MM.1S (cell line): ENCODE measurements around the gene MIOX.

Experiments used
- DNase-seq: peaks from one replicate; pipeline ENCODE4 v3.0.0-alpha.2; 2015
- H2AFZ ChIP-seq: fragments of 300-600 bp; sonication (generic); 2 replicates; pipeline ENCODE4 v1.6.0; 2016; ENCODE audit warnings: antibody characterized with exemption, low read length
- H3F3A ChIP-seq: fragments of 300-600 bp; sonication (generic); 2 replicates; pipeline ENCODE4 v1.6.1; 2016; ENCODE audit warnings: mild to moderate bottlenecking, antibody characterized with exemption, low read length, moderate library complexity, mixed read lengths; ENCODE audit not compliant: insufficient read depth
- H3K27ac ChIP-seq: fragments of 300-600 bp; sonication (generic); 2 replicates; pipeline ENCODE4 v1.5.1; 2016; ENCODE audit warnings: mild to moderate bottlenecking, low read length
- H3K27me3 ChIP-seq: fragments of 300-600 bp; sonication (generic); replicated peaks from 2 replicates; pipeline ENCODE4 v1.6.0; 2016; ENCODE audit warnings: low read length; ENCODE audit not compliant: insufficient read depth
- H3K36me3 ChIP-seq: fragments of 300-600 bp; sonication (generic); replicated peaks from 2 replicates; pipeline ENCODE4 v1.6.1; 2016; ENCODE audit warnings: mild to moderate bottlenecking, low read length, mixed read lengths; ENCODE audit not compliant: insufficient read depth
- H3K4me1 ChIP-seq: fragments of 300-600 bp; sonication (generic); 2 replicates; pipeline ENCODE4 v1.6.1; 2016; ENCODE audit warnings: low read length, mixed read lengths
- H3K4me2 ChIP-seq: fragments of 300-600 bp; sonication (generic); 2 replicates; pipeline ENCODE4 v1.6.0; 2016; ENCODE audit warnings: low read depth, low read length
- H3K4me3 ChIP-seq: fragments of 300-600 bp; sonication (generic); 2 replicates; pipeline ENCODE4 v1.5.1; 2016; ENCODE audit warnings: low read length, mixed read lengths
- H3K79me2 ChIP-seq: fragments of 300-600 bp; sonication (generic); 2 replicates; pipeline ENCODE4 v1.6.1; 2016; ENCODE audit warnings: mixed run types, low read length, mixed read lengths
- H3K9ac ChIP-seq: fragments of 300-600 bp; sonication (generic); 2 replicates; pipeline ENCODE4 v1.6.1; 2016; ENCODE audit warnings: low read length, mixed read lengths
- H3K9me2 ChIP-seq: fragments of 300-600 bp; sonication (generic); replicated peaks from 2 replicates; pipeline ENCODE4 v1.6.1; 2016; ENCODE audit warnings: mild to moderate bottlenecking, low read length, mixed read lengths; ENCODE audit not compliant: insufficient read depth
- H3K9me3 ChIP-seq: fragments of 300-600 bp; sonication (generic); replicated peaks from 2 replicates; pipeline ENCODE4 v1.6.1; 2016; ENCODE audit warnings: mild to moderate bottlenecking, low read length, mixed read lengths; ENCODE audit not compliant: insufficient read depth
- H4K20me1 ChIP-seq: fragments of 300-600 bp; sonication (generic); 2 replicates; pipeline ENCODE4 v1.6.1; 2016; ENCODE audit warnings: mild to moderate bottlenecking, low read length, moderate library complexity, mixed read lengths; ENCODE audit not compliant: insufficient read depth
- EZH2 ChIP-seq: fragments of 300-600 bp; sonication (generic); optimal IDR thresholded peaks from 2 replicates; pipeline ENCODE3; 2017; ENCODE audit warnings: low read depth, mild to moderate bottlenecking, antibody characterized with exemption, low read length, mixed read lengths
- EZH2phosphoT487 ChIP-seq: fragments of 300-600 bp; sonication (generic); IDR thresholded peaks from 2 replicates; pipeline ENCODE4 v1.6.1; 2018; ENCODE audit warnings: antibody characterized with exemption, low read length
- TF ChIP-seq, protein P1 (sequence below): fragments of 300-600 bp; sonication (generic); IDR thresholded peaks from 2 replicates; pipeline ENCODE4 v1.5.1; 2016; ENCODE audit warnings: antibody characterized with exemption, low read length, mixed read lengths

Gene MIOX

DNA sequence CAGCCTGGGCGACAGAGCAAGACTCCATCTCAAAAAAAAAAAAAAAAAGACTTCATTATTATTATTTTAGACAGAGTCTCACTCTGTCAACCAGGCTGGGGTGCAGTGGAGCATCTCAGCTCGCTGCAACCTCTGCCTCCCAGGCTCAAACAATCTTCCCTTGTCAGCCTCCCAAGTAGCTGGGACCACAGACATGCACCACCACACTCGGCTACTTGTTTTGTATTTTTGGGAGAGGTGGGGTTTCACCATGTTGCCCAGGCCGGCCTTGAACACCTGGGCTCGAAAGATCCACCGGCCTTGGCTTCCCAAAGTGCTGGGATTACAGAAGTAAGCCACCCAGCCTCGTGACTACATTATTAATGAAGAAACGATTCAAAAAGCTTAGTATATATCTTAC, 48.5 kb downstream of the MIOX start:
- Histone ChIP-seq H3K4me3 (no peak overlapping the region), H2AFZ (no peak overlapping the region), H3K9me2 (no peaks in the 10 kb centered on the region), H3F3A (peaks cover 38% of the 10 kb centered on the region), H3K36me3 (no peaks in the 10 kb centered on the region), H3K27ac (no peak overlapping the region), H3K9me3 (no peaks in the 10 kb centered on the region), H3K79me2 (no peaks in the 10 kb centered on the region), H3K4me1 (peaks cover 51% of the 10 kb centered on the region), H3K4me2 (no peak overlapping the region), H4K20me1 (no peaks in the 10 kb centered on the region), H3K9ac (no peak overlapping the region), H3K27me3 (peaks cover 9% of the 10 kb centered on the region; the same call in 1 of the 2 replicates)
- TF ChIP-seq, protein P1, sequence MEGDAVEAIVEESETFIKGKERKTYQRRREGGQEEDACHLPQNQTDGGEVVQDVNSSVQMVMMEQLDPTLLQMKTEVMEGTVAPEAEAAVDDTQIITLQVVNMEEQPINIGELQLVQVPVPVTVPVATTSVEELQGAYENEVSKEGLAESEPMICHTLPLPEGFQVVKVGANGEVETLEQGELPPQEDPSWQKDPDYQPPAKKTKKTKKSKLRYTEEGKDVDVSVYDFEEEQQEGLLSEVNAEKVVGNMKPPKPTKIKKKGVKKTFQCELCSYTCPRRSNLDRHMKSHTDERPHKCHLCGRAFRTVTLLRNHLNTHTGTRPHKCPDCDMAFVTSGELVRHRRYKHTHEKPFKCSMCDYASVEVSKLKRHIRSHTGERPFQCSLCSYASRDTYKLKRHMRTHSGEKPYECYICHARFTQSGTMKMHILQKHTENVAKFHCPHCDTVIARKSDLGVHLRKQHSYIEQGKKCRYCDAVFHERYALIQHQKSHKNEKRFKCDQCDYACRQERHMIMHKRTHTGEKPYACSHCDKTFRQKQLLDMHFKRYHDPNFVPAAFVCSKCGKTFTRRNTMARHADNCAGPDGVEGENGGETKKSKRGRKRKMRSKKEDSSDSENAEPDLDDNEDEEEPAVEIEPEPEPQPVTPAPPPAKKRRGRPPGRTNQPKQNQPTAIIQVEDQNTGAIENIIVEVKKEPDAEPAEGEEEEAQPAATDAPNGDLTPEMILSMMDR: no peak
- no peak for TF ChIP-seq EZH2phosphoT487
- TF ChIP-seq EZH2: no peak
- DNase-seq: no peak

DNA sequence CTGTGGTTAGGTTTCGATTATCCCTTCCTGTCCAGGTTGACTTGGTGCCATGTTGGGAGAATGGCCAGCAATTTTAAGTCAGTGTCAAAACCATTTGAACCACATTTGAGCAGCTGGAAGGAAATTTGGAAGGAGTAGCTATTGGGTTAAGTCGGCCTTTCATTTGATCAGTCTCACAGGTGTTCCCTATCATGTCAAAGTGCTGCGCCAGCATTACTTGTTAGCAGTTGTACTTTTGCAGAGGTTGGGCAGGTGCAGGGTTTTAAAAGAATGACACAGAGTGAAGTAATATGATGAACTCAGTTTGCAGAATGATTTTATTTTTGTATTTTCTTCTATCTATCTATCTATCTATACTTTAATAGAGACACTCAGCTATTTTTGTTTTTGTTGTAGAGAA, 49.6 kb downstream of the MIOX start:
- no peak for TF ChIP-seq EZH2phosphoT487
- TF ChIP-seq EZH2: no peak
- TF ChIP-seq, protein P1: no peak
- Histone ChIP-seq H3K36me3 (no peaks in the 10 kb centered on the region), H3K9ac (peak overlapping the region; percentile 13; the same call in 1 of the 2 replicates), H4K20me1 (no peaks in the 10 kb centered on the region), H3K79me2 (no peaks in the 10 kb centered on the region), H3K4me2 (peak overlapping the region; percentile 63), H3K4me1 (peaks cover 49% of the 10 kb centered on the region), H3K9me2 (no peaks in the 10 kb centered on the region), H3F3A (peaks cover 45% of the 10 kb centered on the region), H2AFZ (no peak overlapping the region), H3K9me3 (no peaks in the 10 kb centered on the region), H3K27ac (peak overlapping the region; percentile 64; the same call in 1 of the 2 replicates), H3K4me3 (no peak overlapping the region), H3K27me3 (peaks cover 6% of the 10 kb centered on the region; the same call in 1 of the 2 replicates)
- peak; percentile 88 for DNase-seq

DNA sequence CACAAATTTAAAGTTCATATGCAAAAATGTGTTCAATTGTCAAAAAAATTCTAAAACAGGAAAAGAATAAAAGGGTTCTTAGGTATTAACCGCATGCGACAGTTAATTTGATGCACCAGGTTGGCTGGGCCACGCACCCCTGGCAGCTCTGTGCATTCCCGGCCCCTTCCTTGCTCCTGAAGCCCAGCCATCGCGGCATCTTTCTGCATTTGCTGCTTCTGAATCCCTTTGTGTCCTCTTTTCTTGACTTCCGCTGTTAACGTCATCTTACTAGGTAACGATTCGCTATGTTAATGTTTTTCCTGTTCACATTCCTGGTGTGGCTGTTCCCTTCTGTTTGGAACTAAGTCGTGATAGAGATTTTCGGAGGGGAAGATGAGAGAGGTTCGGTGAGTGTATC, 51.1 kb downstream of the MIOX start:
- Histone ChIP-seq H3F3A (peaks cover 49% of the 10 kb centered on the region), H3K9me2 (no peaks in the 10 kb centered on the region), H3K4me3 (no peak overlapping the region), H3K4me1 (peaks cover 49% of the 10 kb centered on the region), H2AFZ (no peak overlapping the region), H4K20me1 (no peaks in the 10 kb centered on the region), H3K79me2 (no peaks in the 10 kb centered on the region), H3K36me3 (no peaks in the 10 kb centered on the region), H3K27me3 (no peaks in the 10 kb centered on the region), H3K27ac (no peak overlapping the region), H3K9me3 (no peaks in the 10 kb centered on the region), H3K4me2 (no peak overlapping the region), H3K9ac (no peak overlapping the region)
- TF ChIP-seq, protein P1: no peak
- TF ChIP-seq EZH2phosphoT487 (no peak), EZH2 (no peak)
- DNase-seq: no peak
